ENCODE results near the gene FYCO1.

GRCh38 chr3:45871780-45872179 is 123.8 kb downstream of the FYCO1 start:
- TF ChIP-seq CTCF (IDR thresholded peaks at IDR 0.05; ENCODE audit: low read depth, low read length), result no peak
- no peak for TF ChIP-seq EZH2phosphoT487 (IDR thresholded peaks at IDR 0.05; ENCODE audit: low read depth)
